IPS-NIHi7 (cell line): ENCODE results near the gene NANOS3.

Source experiments
- DNase-seq: peaks from one replicate; pipeline ENCODE4 v3.0.0; 2012; ENCODE audit warnings: mixed read lengths; ENCODE audit errors: extremely low spot score

NANOS3 gene

DNA sequence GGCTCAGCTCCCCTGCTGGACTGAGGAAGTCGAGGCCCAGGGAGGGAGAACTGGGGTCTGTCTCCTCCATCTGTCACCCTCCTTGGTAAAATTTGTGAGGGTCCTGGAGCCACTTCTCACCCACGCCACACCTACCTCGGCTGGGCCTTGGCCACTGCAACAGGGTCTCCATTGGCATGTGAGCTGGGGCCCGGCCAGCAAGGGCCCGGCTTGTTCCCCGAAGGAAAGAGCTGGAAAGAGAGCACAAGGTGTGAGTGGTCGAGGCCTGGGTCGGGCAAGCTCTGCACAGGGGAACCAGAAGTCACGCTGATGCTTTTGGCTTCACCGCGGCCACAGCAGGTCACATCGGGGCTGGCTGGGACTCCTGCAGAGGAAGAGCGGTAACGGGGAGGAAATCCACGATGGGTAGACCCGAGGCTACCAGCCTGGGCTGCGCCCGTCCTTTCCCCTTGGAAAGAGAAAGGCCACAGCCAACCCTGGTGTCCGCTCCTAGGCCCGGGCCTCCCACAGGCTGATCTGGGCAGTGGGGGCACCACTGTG is 9.0 kb downstream of the NANOS3 start:
- DNase-seq = no peak

DNA sequence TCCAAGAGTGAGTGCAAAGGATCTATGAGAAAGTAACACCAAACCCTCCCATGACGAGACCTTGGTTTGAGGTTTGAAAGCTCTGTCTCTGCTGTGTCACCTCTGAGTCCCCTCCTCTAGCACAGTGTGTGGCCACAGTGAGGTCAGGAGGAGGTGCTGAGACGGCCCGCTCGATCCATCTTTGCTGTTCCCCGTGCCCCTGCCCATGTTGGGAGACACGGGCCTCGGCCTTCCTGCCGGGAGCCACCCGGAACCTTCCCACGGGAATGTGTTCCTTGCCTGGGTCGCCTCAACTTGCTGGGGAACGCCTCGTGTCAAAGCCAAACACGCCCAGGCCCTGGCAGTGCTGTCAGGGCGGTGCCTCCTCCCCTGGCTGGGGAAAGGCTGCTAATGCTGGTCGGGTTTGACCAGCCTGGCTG is 10.1 kb downstream of the NANOS3 start:
- no peak for DNase-seq

- no peak for DNase-seq
These were observed 10.6 kb downstream of the NANOS3 start for GRCh38 chr19:13887517-13887916.

GRCh38 chr19:13888281-13888680 is 11.3 kb downstream of the NANOS3 start:
- no peak for DNase-seq

GRCh38 chr19:13890136-13890535 is 13.2 kb downstream of the NANOS3 start:
- no peak for DNase-seq

DNA sequence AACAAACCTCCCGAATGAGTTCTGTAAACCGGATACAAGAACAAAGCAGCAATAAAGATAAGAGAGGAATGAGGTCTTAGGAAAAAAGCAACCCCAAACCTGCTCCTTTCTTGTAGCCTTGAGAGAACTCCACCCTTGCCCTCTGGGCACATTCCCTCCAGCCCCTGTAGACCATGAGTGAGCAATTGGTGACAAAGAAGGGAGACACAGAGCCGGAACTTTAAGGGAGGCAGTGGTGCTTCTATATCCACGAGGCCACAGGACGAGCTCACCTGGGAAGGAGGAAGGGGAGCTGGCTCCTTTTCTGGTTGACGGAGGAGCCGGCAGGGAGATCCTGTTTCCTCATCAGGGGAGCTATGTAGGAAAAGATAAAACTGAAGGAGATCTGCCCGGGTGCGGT is 15.9 kb downstream of the NANOS3 start:
- DNase-seq = no peak

DNA sequence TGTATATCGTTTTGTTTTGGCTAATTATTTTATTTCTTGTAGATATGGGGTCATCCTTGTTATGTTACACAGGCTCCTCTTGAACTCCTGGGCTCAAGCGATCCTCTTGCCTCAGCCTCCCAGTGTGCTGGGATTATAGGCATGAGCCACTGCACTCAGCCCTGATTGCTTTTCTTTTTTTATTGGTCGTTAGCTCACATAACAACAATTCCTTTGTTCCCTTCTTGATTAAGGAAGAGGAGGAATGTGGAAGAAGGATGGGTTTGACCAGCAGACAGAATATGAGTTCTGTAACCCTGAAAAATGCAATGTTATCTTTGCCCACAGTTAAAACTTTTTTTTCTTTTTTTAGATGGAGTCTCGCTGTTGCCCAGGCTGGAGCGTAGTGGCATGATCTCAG is 17.6 kb downstream of the NANOS3 start:
- no peak for DNase-seq

GRCh38 chr19:13896227-13896626 is 19.3 kb downstream of the NANOS3 start:
- no peak for DNase-seq

- no peak for DNase-seq
These were observed 22.5 kb downstream of the NANOS3 start for GRCh38 chr19:13899393-13899792.

DNA sequence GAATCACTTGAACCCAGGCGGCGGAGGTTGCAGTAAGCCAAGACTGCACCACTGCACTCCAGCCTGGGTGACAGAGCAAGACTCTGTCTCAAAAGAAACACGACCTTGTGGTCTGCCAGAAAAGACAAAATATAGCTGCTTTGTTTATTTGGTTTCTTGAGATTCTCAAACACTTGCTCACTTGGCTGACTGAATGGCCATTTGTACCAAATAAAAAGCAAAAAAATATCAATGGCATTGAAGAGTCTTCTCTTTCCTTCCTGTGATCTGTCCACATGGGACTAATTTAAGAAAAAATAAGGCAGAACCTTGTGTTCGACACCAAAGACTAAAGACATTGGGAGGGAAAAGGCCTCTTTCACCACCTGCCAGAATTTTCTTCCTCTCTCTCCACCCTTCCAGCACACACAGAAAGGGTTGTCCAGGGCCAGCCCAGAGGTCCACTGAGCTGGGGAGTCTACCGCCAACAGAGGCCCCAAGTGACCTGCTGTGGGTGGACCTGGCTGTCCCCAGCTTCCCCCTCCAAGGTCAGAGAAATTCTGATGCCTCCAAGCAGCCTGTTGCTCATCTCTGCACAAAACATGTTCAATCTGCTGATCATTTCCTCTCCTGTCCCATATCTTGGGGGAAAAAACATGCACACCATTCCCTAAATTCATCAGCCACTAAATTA is 23.1 kb downstream of the NANOS3 start:
- no peak for DNase-seq

DNA sequence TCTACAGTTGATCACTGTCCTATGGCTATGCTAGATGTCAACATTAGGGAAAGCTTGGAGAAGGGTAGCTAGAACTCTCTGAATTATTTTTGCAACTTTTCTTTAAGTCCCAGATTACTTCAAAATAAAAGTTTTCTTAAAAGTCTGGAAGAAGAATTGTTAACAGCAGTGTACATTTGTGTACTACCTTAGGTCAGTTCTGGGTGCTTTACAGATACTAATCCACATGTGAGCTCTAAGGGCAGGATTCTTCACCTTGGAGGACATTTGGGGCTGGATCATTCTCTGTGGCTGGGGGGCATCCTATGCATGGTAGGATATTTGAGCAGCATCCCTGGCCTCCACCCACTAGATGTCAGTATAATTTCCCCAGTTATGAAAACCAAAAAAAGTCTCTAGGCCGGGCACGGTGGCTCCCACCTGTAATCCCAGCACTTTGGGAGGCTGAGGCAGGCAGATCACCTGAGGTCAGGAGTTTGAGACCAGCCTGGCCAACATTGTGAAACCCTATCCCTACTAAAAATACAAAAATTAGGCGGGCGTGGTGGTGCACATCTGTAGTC is 26.1 kb downstream of the NANOS3 start:
- no peak for DNase-seq

DNA sequence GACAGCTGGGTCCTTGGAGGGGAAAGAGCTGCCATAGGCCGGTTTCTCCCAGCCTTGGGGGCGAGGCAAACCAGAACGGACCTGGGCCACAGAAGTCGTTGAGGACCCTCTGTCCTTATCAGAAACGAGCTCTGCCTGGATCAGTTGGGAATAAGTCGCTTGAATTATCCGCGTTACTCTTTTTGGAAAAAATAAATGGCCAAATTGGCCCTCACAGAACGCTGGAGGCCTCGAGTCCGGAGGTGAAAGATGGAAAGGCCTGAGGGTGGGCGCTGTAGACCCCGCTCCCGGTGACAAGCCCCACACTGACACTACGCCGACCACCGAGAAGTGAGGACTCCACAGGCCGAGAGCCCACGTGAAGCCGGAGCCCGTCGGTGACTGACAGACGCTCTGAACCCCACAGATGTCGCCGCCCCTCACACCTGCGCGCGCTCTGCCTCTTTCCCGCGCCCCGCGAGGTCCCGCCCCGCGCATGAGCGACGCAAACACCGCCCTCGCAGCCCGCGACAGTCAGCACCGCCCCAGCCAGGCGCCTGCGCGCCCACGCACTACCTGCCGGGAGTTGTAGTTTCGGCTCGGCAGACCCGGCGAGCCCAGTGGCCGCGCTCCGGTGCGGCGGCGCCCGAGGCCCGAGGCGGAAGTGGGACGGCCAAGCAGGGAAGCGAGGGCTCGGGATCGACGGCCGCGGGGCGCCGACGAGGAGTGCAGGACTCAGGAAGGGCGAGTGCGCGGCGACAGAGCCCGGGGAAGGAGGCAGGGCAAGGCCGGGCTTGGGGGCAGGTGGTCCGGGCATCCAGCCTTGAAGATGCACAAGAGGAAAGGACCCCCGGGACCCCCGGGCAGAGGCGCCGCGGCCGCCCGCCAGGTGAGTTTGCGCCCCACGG is 28.9 kb downstream of the NANOS3 start, which contains the start of the genes BRME1 and CC2D1A:
Gene BRME1, minus strand, starts transcription at position 484 of the 887 bp plus-strand sequence. CDS start 1,225 bp downstream, outside the sequence.
Gene CC2D1A, plus strand, starts transcription at position 568 of the 887 bp plus-strand sequence. Its CDS starts 241 bp downstream, at position 809.
- peak; percentile 99 for DNase-seq

DNA sequence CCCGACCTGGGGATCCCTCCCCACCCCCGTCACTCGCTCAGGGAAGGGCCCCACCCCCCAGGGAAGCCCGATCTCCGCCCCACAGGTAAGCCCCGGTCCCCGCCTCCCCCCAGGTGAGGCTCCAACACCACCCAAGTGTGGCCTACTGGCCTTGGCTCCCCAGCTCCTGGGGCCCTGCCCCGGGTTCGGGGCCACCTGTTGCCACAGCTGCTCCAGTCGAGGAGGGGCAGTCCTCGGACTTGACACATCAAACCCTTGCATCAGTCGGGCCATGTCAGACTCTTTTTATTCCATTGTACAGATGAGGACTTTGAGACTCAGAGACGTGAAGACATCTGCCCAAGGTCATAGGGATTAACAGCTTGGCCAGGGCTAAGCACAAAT is 29.6 kb downstream of the NANOS3 start:
- DNase-seq = no peak

GRCh38 chr19:13906910-13907309 is 30.0 kb downstream of the NANOS3 start:
- DNase-seq = no peak

- DNase-seq = no peak
These were observed 31.7 kb downstream of the NANOS3 start for GRCh38 chr19:13908674-13909073.

GRCh38 chr19:13909430-13909829 is 32.5 kb downstream of the NANOS3 start:
- no peak for DNase-seq

- no peak for DNase-seq
These were observed 36.4 kb downstream of the NANOS3 start for GRCh38 chr19:13913352-13913751.

DNA sequence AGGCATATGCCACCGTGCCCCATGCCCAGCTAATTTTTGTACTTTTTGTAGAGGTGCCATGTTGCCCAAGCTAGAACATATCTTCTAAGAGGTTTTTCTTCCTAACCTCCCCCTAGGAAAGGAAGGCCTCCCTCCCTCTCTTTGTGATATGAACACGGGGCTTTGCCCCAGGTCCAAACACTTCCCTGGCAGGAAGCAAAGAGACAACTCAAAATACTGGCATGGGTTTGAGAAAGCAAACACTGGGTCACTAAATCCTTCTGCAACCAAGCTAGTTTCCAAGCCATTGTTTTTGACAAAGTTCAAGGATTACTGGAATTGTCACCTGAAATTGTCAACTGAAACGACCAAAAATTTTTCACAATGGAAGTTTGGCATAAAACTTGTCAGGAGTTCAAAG is 37.8 kb downstream of the NANOS3 start:
- DNase-seq = no peak

DNA sequence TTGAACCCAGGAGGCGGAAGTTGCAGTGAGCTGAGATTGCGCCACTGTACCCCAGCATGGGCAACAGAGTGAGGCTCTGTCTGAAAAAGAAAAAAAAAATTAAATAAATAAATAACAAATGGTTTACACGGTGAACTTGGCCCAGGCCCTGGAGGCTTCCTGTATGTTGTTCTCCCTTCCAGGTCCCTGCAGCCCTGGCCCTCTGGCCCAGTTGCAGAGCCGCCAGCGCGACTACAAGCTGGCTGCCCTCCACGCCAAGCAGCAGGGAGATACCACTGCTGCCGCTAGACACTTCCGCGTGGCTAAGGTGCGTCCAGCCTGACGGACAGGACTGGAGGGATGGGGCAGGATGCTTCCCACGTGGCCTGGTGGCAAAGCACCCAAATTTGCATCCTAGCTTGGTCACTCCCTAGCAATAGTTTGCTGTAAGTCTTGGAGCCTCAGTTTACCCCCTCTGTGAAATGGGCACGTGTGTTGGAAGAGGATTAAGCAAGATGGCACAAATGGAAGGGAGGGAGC is 41.0 kb downstream of the NANOS3 start:
- DNase-seq = no peak

GRCh38 chr19:13918726-13919411 is 41.9 kb downstream of the NANOS3 start:
- DNase-seq = peak; percentile 70

GRCh38 chr19:13920524-13920923 is 43.6 kb downstream of the NANOS3 start:
- DNase-seq = no peak
